ENCODE results near the gene ZMIZ1. TPM values are rescaled to one million over a fixed set of nuclear protein-coding genes. Genes with fewer than 3 reads are reported as not detected.
A peak's percentile ranks its signal among the peaks of the same experiment; 100 is the strongest.

ZMIZ1 gene
- total and polyA plus RNA-seq, 5 donors from 2014 or later: 1.5 to 34.8 (median 2.2) TPM

DNA sequence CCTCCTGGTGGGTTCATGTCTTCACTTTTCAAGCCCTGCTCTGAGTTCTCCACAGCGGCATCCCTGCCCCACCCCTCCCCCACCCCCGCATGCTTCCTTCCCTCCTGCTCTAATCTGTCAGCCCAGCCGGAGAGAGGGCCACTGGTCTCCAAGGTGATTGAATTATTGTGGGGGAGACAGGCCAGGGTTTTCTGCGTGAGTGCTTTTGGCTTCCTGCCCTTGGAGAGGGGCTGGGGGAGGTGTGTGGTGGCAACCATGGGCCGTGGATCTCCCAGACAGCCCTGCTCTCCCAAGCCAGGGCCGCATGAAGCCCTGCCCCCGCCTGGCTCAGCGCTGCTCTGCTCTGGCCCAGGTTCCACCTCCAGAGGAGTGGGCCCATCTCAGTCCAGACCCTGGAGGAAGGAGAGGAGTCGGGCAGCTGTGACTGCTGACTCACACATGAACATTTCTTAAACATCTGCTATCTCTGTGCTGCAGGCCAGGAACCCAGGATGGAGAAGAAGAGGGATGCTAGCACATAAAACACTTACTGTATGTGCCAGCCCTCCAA, 109.9 kb downstream of the ZMIZ1 start:
- no peak overlapping the region for H3K4me3 Mint-ChIP-seq
- H3K27ac ChIP-seq (ENCODE audit: insufficient read depth, low read length, poor library complexity, severe bottlenecking): no peak overlapping the region
- ATAC-seq (ENCODE audit: low read depth in 2 of 2): no peak
- H3K9me3 ChIP-seq (ENCODE audit: control insufficient read depth in 2 of 2, low read length in 2 of 2): no peaks in the 10 kb centered on the region
- no peaks in the 10 kb centered on the region for H3K4me1 ChIP-seq (ENCODE audit: control insufficient read depth, insufficient read depth, low read length, poor library complexity, severe bottlenecking)
- H3K27ac Mint-ChIP-seq: peak overlapping the region in 1 of 3 donors; percentile 49
- no peaks in the 10 kb centered on the region for H3K27me3 Mint-ChIP-seq
- DNase-seq: no peak
- H3K36me3 Mint-ChIP-seq: peaks cover 8% of the 10 kb centered on the region
- H3K27me3 ChIP-seq (ENCODE audit: control insufficient read depth, insufficient read depth, low read length): no peaks in the 10 kb centered on the region
- H3K9me3 Mint-ChIP-seq: no peaks in the 10 kb centered on the region
- H3K4me1 Mint-ChIP-seq: peaks cover 0 to 6% (median 2%) of the 10 kb centered on the region in 4 donors
- H3K36me3 ChIP-seq (ENCODE audit: control insufficient read depth, insufficient read depth, low read length): no peaks in the 10 kb centered on the region
- H3K4me3 ChIP-seq (ENCODE audit: low read depth, low read length): no peak overlapping the region

DNA sequence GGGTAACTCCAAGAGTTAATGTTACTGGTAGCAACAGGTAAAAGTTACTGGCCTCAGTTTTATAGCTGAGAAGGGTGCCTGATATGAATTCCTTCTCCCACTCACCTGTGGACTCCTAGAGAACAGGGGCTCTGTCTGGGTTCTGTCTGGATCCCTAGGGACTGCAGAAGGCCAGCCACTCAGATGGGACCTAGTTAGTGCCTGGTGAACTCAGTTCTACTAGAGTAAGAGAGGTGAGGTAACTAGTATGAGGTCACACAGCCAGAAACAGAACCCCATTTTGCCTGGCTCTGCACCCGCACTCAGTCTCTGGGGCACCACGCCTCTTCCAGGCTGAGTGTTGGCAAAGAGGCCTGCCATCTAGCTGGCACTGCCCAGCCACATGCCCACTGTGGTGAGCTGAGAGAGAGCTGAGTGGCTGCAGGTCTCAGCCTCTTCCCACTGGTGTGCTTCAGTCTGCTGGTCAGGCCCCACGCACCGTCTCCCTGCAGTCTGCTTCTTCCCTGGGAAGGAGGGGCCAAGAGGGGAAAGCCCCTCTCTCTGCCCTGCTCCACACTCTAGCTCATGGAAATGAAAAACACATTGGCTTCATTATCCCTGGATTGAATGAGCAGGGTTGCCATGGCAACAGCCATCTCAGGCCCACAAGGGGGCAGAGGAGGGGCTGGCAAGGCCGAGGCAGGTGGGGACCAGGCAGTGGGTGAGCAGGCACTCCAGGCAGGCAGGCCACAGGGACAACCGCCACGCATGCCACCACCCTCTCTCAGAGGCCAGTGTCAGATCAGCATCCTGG, 110.6 kb downstream of the ZMIZ1 start:
- no peaks in the 10 kb centered on the region for H3K4me1 ChIP-seq (ENCODE audit: control insufficient read depth, insufficient read depth, low read length, poor library complexity, severe bottlenecking)
- Mint-ChIP-seq H3K4me1 (peaks cover 0 to 4% (median 2%) of the 10 kb centered on the region in 4 donors), H3K27me3 (no peaks in the 10 kb centered on the region), H3K9me3 (no peaks in the 10 kb centered on the region), H3K36me3 (peaks cover 1% of the 10 kb centered on the region), H3K27ac (peak overlapping the region in 1 of 3 donors; percentile 55), H3K4me3 (no peak overlapping the region)
- no peak for DNase-seq
- ATAC-seq (ENCODE audit: low read depth in 2 of 2): no peak
- H3K4me3 ChIP-seq (ENCODE audit: low read depth, low read length): no peak overlapping the region
- H3K27me3 ChIP-seq (ENCODE audit: control insufficient read depth, insufficient read depth, low read length): no peaks in the 10 kb centered on the region
- no peaks in the 10 kb centered on the region for H3K36me3 ChIP-seq (ENCODE audit: control insufficient read depth, insufficient read depth, low read length)
- no peak overlapping the region for H3K27ac ChIP-seq (ENCODE audit: insufficient read depth, low read length, poor library complexity, severe bottlenecking)
- H3K9me3 ChIP-seq (ENCODE audit: control insufficient read depth in 2 of 2, low read length in 2 of 2): no peaks in the 10 kb centered on the region

DNA sequence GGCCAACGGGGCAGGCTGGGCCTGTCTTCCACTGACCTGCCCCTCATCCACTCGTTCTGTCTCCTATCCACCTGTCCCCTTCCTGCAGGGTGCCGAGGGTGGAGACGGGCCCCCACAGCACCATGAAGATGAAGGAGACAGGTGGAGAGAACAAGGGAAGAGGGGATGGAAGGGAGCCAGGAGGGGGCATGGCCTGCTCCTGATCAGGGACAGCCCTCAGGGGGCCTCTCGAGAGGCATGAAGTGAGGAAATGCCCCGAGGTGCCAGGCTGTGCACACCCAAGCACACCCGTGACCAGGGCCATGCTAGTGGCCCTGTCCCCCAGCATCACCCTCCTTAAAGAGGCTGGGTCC, 111.2 kb downstream of the ZMIZ1 start:
- H3K36me3 Mint-ChIP-seq: no peaks in the 10 kb centered on the region

DNA sequence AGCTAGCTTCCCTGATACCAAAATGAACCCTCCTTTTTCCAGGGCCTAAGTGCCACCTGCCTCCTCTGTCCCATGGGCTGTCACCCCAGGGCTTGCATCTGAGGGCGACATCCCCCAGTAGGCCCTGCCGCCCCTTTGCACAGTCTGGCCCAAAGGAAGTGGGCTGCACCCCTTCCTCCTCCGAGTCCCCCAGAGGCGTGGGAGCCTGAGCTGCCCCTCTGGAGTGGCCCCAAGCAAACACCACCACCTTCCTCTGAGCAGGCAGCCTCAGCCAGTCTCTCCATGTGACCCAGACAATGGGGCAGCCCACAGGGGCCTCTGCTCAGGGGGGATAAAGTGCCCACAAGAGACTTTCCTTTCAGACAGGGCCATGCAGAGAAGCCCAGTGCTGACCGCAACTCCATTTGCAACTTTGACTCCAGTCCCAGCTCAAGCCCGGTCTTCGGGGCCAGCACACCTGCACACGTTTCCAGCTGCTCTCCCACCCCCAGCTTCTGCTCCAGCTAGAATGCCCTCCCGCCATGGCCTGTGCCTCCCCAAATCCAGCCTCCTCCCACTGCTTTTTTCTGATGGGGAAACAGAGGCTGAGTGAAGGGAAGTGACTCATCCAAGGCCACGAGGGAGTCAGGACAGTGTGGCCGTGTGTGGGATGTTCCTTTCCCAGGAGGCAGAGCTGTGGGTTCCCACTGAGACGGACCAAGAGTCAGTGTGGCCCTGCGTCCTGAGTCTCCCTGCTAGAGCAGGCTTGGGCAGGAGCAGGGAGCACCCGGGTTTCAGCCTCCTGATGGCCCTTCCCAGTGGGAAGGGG, 111.9 kb downstream of the ZMIZ1 start:
- H3K27ac Mint-ChIP-seq: peak overlapping the region in 1 of 3 donors; percentile 20
- H3K4me1 Mint-ChIP-seq: peaks cover 0 to 4% (median 2%) of the 10 kb centered on the region in 4 donors
- Histone ChIP-seq H3K4me1 (ENCODE audit: control insufficient read depth, insufficient read depth, low read length, poor library complexity, severe bottlenecking) (no peaks in the 10 kb centered on the region), H3K4me3 (ENCODE audit: low read depth, low read length) (no peak overlapping the region), H3K27me3 (ENCODE audit: control insufficient read depth, insufficient read depth, low read length) (no peaks in the 10 kb centered on the region), H3K9me3 (ENCODE audit: control insufficient read depth in 2 of 2, low read length in 2 of 2) (no peaks in the 10 kb centered on the region), H3K27ac (ENCODE audit: insufficient read depth, low read length, poor library complexity, severe bottlenecking) (no peak overlapping the region), H3K36me3 (ENCODE audit: control insufficient read depth, insufficient read depth, low read length) (no peaks in the 10 kb centered on the region)
- H3K9me3 Mint-ChIP-seq: no peaks in the 10 kb centered on the region
- H3K4me3 Mint-ChIP-seq: no peak overlapping the region
- DNase-seq: no peak
- no peaks in the 10 kb centered on the region for H3K36me3 Mint-ChIP-seq
- H3K27me3 Mint-ChIP-seq: no peaks in the 10 kb centered on the region
- ATAC-seq (ENCODE audit: low read depth in 2 of 2): no peak

More for the DNA sequence above, 111.2 kb downstream of the ZMIZ1 start:
- Mint-ChIP-seq H3K4me1 (peaks cover 0 to 4% (median 2%) of the 10 kb centered on the region in 4 donors), H3K4me3 (no peak overlapping the region), H3K27ac (no peak overlapping the region), H3K9me3 (no peaks in the 10 kb centered on the region), H3K27me3 (no peaks in the 10 kb centered on the region)
- no peak for DNase-seq
- Histone ChIP-seq H3K27me3 (ENCODE audit: control insufficient read depth, insufficient read depth, low read length) (no peaks in the 10 kb centered on the region), H3K4me1 (ENCODE audit: control insufficient read depth, insufficient read depth, low read length, poor library complexity, severe bottlenecking) (no peaks in the 10 kb centered on the region), H3K36me3 (ENCODE audit: control insufficient read depth, insufficient read depth, low read length) (no peaks in the 10 kb centered on the region), H3K27ac (ENCODE audit: insufficient read depth, low read length, poor library complexity, severe bottlenecking) (no peak overlapping the region), H3K4me3 (ENCODE audit: low read depth, low read length) (no peak overlapping the region), H3K9me3 (ENCODE audit: control insufficient read depth in 2 of 2, low read length in 2 of 2) (no peaks in the 10 kb centered on the region)
- no peak for ATAC-seq (ENCODE audit: low read depth in 2 of 2)

DNA sequence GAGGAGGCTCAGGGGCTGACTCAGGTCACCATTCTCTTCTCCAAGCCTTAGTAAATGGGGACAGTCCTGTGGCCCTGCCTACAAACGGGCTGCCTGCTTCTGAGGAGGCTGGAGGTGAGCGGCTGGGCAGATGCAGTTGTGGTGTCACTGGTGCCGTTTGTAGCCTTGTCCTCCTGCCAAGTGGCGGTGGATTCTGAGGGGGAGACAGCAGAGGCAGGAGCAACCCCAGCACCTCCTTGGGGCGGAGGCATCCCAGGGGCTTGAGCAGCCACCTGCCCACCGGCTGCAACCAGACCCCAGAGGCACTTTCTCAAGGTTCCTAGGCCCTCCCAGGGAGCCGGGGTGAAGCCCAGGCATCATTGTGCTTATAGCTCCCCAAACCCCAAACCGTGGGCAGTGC, 112.5 kb downstream of the ZMIZ1 start:
- no peaks in the 10 kb centered on the region for H3K4me1 ChIP-seq (ENCODE audit: control insufficient read depth, insufficient read depth, low read length, poor library complexity, severe bottlenecking)
- Mint-ChIP-seq H3K4me3 (no peak overlapping the region), H3K9me3 (no peaks in the 10 kb centered on the region), H3K27me3 (no peaks in the 10 kb centered on the region), H3K4me1 (peaks cover 0 to 4% (median 2%) of the 10 kb centered on the region in 4 donors), H3K27ac (no peak overlapping the region), H3K36me3 (no peaks in the 10 kb centered on the region)
- no peak for ATAC-seq (ENCODE audit: low read depth in 2 of 2)
- DNase-seq: no peak
- no peak overlapping the region for H3K27ac ChIP-seq (ENCODE audit: insufficient read depth, low read length, poor library complexity, severe bottlenecking)
- H3K27me3 ChIP-seq (ENCODE audit: control insufficient read depth, insufficient read depth, low read length): no peaks in the 10 kb centered on the region
- no peaks in the 10 kb centered on the region for H3K36me3 ChIP-seq (ENCODE audit: control insufficient read depth, insufficient read depth, low read length)
- no peaks in the 10 kb centered on the region for H3K9me3 ChIP-seq (ENCODE audit: control insufficient read depth in 2 of 2, low read length in 2 of 2)
- H3K4me3 ChIP-seq (ENCODE audit: low read depth, low read length): no peak overlapping the region

DNA sequence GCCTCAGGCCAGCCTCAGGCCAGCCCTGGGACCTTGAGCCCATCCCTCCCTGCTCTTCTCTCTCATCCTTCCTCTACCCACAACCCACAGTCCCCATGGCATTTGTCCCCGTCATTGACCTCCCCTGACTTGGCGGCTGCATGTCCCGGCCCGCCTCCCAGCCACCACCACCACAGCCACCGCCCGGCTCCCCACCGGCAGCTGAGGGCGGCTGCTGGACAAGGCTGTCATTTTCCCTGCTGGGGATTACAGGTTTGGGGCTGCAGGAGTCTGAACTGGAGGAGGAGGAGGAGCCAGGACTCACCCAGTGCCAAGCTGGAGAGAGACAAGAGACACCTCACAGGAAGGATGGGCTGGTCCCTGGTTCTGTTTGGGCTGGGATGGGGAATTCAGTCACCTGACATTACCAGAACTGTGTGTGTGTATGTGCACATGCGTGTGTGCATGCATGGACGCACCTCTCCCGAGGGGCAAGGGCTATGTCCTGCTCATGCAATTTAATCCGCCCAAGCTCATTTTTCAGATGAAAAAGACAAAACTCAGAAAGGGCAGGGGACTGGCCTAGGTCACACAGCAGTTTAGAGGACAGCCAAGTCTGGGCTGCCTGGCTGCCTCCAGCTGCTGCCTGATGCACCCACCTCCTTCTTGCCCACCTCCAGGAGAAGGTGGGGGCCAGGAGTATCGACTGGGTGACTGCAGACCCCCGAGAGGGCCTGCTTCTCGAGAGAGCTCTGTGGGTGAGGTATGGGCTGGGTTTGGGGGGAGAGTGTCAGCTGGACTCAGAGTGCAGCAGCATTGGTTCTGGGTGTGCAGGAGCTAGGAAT, 113.1 kb downstream of the ZMIZ1 start:
- H3K4me1 ChIP-seq (ENCODE audit: control insufficient read depth, insufficient read depth, low read length, poor library complexity, severe bottlenecking): no peaks in the 10 kb centered on the region
- Mint-ChIP-seq H3K9me3 (no peaks in the 10 kb centered on the region), H3K27me3 (no peaks in the 10 kb centered on the region), H3K36me3 (peaks cover 4% of the 10 kb centered on the region), H3K4me3 (no peak overlapping the region), H3K27ac (no peak overlapping the region), H3K4me1 (peaks cover 0 to 4% (median 2%) of the 10 kb centered on the region in 4 donors)
- no peak for ATAC-seq (ENCODE audit: low read depth in 2 of 2)
- no peaks in the 10 kb centered on the region for H3K27me3 ChIP-seq (ENCODE audit: control insufficient read depth, insufficient read depth, low read length)
- no peak for DNase-seq
- H3K27ac ChIP-seq (ENCODE audit: insufficient read depth, low read length, poor library complexity, severe bottlenecking): no peak overlapping the region
- H3K4me3 ChIP-seq (ENCODE audit: low read depth, low read length): no peak overlapping the region
- H3K9me3 ChIP-seq (ENCODE audit: control insufficient read depth in 2 of 2, low read length in 2 of 2): no peaks in the 10 kb centered on the region
- H3K36me3 ChIP-seq (ENCODE audit: control insufficient read depth, insufficient read depth, low read length): no peaks in the 10 kb centered on the region

DNA sequence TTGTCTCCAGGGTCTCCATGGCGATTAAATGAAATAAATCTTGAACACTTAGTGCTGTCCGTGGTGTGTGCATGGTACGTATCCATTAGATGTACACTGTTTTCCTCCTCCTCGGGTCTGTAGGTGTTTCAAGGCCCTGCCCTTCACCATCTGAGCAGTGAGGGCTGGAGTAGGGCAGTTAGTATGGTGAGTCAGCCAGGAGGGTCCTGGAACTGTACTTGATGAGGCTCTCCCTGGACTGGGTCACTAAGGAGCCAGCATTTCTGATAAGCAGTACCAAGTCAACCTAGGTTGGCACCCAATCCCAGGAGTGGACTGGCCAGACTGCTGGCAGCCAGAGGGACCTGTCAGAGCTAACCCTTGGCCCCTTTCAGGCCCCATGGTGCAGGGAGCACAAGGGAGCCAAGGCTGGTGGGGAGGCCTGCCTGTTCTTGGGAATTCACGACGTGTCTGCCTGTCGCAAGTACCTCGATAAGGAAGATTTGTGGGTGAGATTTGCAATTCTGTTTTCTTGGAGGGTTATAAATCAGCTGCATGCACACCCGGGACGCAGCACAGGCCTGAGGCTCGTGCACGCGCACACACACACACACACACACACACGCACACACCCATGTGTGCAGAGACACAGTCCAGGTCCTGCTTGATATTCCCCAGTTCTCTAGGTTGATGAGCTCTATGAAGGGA, 114.2 kb downstream of the ZMIZ1 start:
- Histone ChIP-seq H3K27ac (ENCODE audit: insufficient read depth, low read length, poor library complexity, severe bottlenecking) (no peak overlapping the region), H3K27me3 (ENCODE audit: control insufficient read depth, insufficient read depth, low read length) (no peaks in the 10 kb centered on the region), H3K4me1 (ENCODE audit: control insufficient read depth, insufficient read depth, low read length, poor library complexity, severe bottlenecking) (no peaks in the 10 kb centered on the region), H3K36me3 (ENCODE audit: control insufficient read depth, insufficient read depth, low read length) (no peaks in the 10 kb centered on the region), H3K9me3 (ENCODE audit: control insufficient read depth in 2 of 2, low read length in 2 of 2) (no peaks in the 10 kb centered on the region), H3K4me3 (ENCODE audit: low read depth, low read length) (no peak overlapping the region)
- H3K36me3 Mint-ChIP-seq: peaks cover 9% of the 10 kb centered on the region
- ATAC-seq (ENCODE audit: low read depth in 2 of 2): no peak
- peak overlapping the region in 1 of 3 donors; percentile 52 for H3K27ac Mint-ChIP-seq
- H3K4me1 Mint-ChIP-seq: peaks cover 0 to 4% (median 2%) of the 10 kb centered on the region in 4 donors
- no peak overlapping the region for H3K4me3 Mint-ChIP-seq
- H3K27me3 Mint-ChIP-seq: no peaks in the 10 kb centered on the region
- no peak for DNase-seq
- no peaks in the 10 kb centered on the region for H3K9me3 Mint-ChIP-seq

Measured in CD4-positive, CD25-positive, alpha-beta regulatory T cell (primary cell).